ENCODE data around the gene TIFAB. TPM values are rescaled to one million over a fixed set of nuclear protein-coding genes. Genes with fewer than 3 reads are reported as not detected.

TIFAB gene
- total RNA-seq, 1 donor from 2014 or later, result not detected

GRCh38 chr5:135488727-135489465 lies 36.7 kb upstream of the TIFAB start:
- intact Hi-C loops (cut with micrococcal nuclease), result loop anchor here (2.0 kb wide), 1 partner anchor 46 kb away; the partner anchor contains the start of gene NEUROG1
- Mint-ChIP-seq H3K36me3 (ENCODE audit: low read depth) (no peaks in the 10 kb centered on the region), H3K4me1 (ENCODE audit: low read depth) (peaks cover 2% of the 10 kb centered on the region), H3K27me3 (ENCODE audit: low read depth) (peaks cover 71% of the 10 kb centered on the region), H3K9me3 (no peaks in the 10 kb centered on the region), H3K4me3 (ENCODE audit: low read depth) (no peak overlapping the region), H3K27ac (no peak overlapping the region)
- no peak for DNase-seq (ENCODE audit: low spot score)

- DNase-seq (ENCODE audit: low spot score), result no peak
- intact Hi-C loops (cut with micrococcal nuclease), result loop anchor here (2.0 kb wide), 1 partner anchor 47 kb away; the partner anchor contains the start of gene NEUROG1
- Mint-ChIP-seq H3K27me3 (ENCODE audit: low read depth) (peaks cover 68% of the 10 kb centered on the region), H3K27ac (no peak overlapping the region), H3K36me3 (ENCODE audit: low read depth) (no peaks in the 10 kb centered on the region), H3K4me3 (ENCODE audit: low read depth) (no peak overlapping the region), H3K4me1 (ENCODE audit: low read depth) (peaks cover 2% of the 10 kb centered on the region), H3K9me3 (no peaks in the 10 kb centered on the region)
Observed at GRCh38 chr5:135487839-135488514, 35.8 kb upstream of the TIFAB start.

GRCh38 chr5:135487037-135487395 lies 34.9 kb upstream of the TIFAB start:
- Mint-ChIP-seq H3K4me1 (ENCODE audit: low read depth) (peaks cover 2% of the 10 kb centered on the region), H3K4me3 (ENCODE audit: low read depth) (no peak overlapping the region), H3K9me3 (no peaks in the 10 kb centered on the region), H3K27me3 (ENCODE audit: low read depth) (peaks cover 59% of the 10 kb centered on the region), H3K27ac (no peak overlapping the region), H3K36me3 (ENCODE audit: low read depth) (no peaks in the 10 kb centered on the region)
- intact Hi-C loops (cut with micrococcal nuclease), result no loop called here
- DNase-seq (ENCODE audit: low spot score), result no peak

- Mint-ChIP-seq H3K36me3 (ENCODE audit: low read depth) (no peaks in the 10 kb centered on the region), H3K4me3 (ENCODE audit: low read depth) (no peak overlapping the region), H3K4me1 (ENCODE audit: low read depth) (peaks cover 2% of the 10 kb centered on the region), H3K27ac (no peak overlapping the region), H3K27me3 (ENCODE audit: low read depth) (peaks cover 54% of the 10 kb centered on the region), H3K9me3 (no peaks in the 10 kb centered on the region)
- intact Hi-C loops (cut with micrococcal nuclease), result no loop called here
- DNase-seq (ENCODE audit: low spot score), result no peak
Observed at GRCh38 chr5:135486131-135487036, 34.2 kb upstream of the TIFAB start.

- Mint-ChIP-seq H3K27me3 (ENCODE audit: low read depth) (peaks cover 43% of the 10 kb centered on the region), H3K9me3 (no peaks in the 10 kb centered on the region), H3K36me3 (ENCODE audit: low read depth) (no peaks in the 10 kb centered on the region), H3K27ac (no peak overlapping the region), H3K4me3 (ENCODE audit: low read depth) (no peak overlapping the region), H3K4me1 (ENCODE audit: low read depth) (no peaks in the 10 kb centered on the region)
- DNase-seq (ENCODE audit: low spot score), result no peak
- intact Hi-C loops (cut with micrococcal nuclease), result no loop called here
Observed at GRCh38 chr5:135484674-135485086, 32.5 kb upstream of the TIFAB start.

- H3K36me3 Mint-ChIP-seq (ENCODE audit: low read depth), result no peaks in the 10 kb centered on the region
- no peak overlapping the region for H3K4me3 Mint-ChIP-seq (ENCODE audit: low read depth)
- H3K4me1 Mint-ChIP-seq (ENCODE audit: low read depth), result no peaks in the 10 kb centered on the region
- peaks cover 34% of the 10 kb centered on the region for H3K27me3 Mint-ChIP-seq (ENCODE audit: low read depth)
- no peaks in the 10 kb centered on the region for H3K9me3 Mint-ChIP-seq
- intact Hi-C loops (cut with micrococcal nuclease), result no loop called here
- no peak for DNase-seq (ENCODE audit: low spot score)
- no peak overlapping the region for H3K27ac Mint-ChIP-seq
Observed at GRCh38 chr5:135483254-135483653, 31.1 kb upstream of the TIFAB start.

GRCh38 chr5:135482381-135482933 lies 30.3 kb upstream of the TIFAB start:
- Mint-ChIP-seq H3K36me3 (ENCODE audit: low read depth) (no peaks in the 10 kb centered on the region), H3K4me1 (ENCODE audit: low read depth) (no peaks in the 10 kb centered on the region), H3K9me3 (no peaks in the 10 kb centered on the region), H3K27me3 (ENCODE audit: low read depth) (peaks cover 26% of the 10 kb centered on the region), H3K27ac (no peak overlapping the region), H3K4me3 (ENCODE audit: low read depth) (no peak overlapping the region)
- intact Hi-C loops (cut with micrococcal nuclease), result no loop called here
- no peak for DNase-seq (ENCODE audit: low spot score)

- intact Hi-C loops (cut with micrococcal nuclease), result no loop called here
- H3K36me3 Mint-ChIP-seq (ENCODE audit: low read depth), result no peaks in the 10 kb centered on the region
- no peak overlapping the region for H3K4me3 Mint-ChIP-seq (ENCODE audit: low read depth)
- H3K9me3 Mint-ChIP-seq, result no peaks in the 10 kb centered on the region
- DNase-seq (ENCODE audit: low spot score), result no peak
- H3K27ac Mint-ChIP-seq, result no peak overlapping the region
- no peaks in the 10 kb centered on the region for H3K4me1 Mint-ChIP-seq (ENCODE audit: low read depth)
- H3K27me3 Mint-ChIP-seq (ENCODE audit: low read depth), result peaks cover 20% of the 10 kb centered on the region
Observed at GRCh38 chr5:135481909-135482311, 29.8 kb upstream of the TIFAB start.

GRCh38 chr5:135481387-135481786 lies 29.2 kb upstream of the TIFAB start:
- Mint-ChIP-seq H3K27me3 (ENCODE audit: low read depth) (peaks cover 15% of the 10 kb centered on the region), H3K27ac (no peak overlapping the region), H3K36me3 (ENCODE audit: low read depth) (no peaks in the 10 kb centered on the region), H3K4me3 (ENCODE audit: low read depth) (no peak overlapping the region), H3K4me1 (ENCODE audit: low read depth) (no peaks in the 10 kb centered on the region), H3K9me3 (no peaks in the 10 kb centered on the region)
- intact Hi-C loops (cut with micrococcal nuclease), result no loop called here
- no peak for DNase-seq (ENCODE audit: low spot score)

GRCh38 chr5:135480511-135480910 lies 28.4 kb upstream of the TIFAB start:
- DNase-seq (ENCODE audit: low spot score), result no peak
- Mint-ChIP-seq H3K4me3 (ENCODE audit: low read depth) (no peak overlapping the region), H3K9me3 (no peaks in the 10 kb centered on the region), H3K27me3 (ENCODE audit: low read depth) (peaks cover 11% of the 10 kb centered on the region), H3K27ac (no peak overlapping the region), H3K4me1 (ENCODE audit: low read depth) (no peaks in the 10 kb centered on the region), H3K36me3 (ENCODE audit: low read depth) (no peaks in the 10 kb centered on the region)
- intact Hi-C loops (cut with micrococcal nuclease), result no loop called here

- H3K9me3 Mint-ChIP-seq, result no peaks in the 10 kb centered on the region
- no peaks in the 10 kb centered on the region for H3K36me3 Mint-ChIP-seq (ENCODE audit: low read depth)
- peaks cover 9% of the 10 kb centered on the region for H3K27me3 Mint-ChIP-seq (ENCODE audit: low read depth)
- no peak for DNase-seq (ENCODE audit: low spot score)
- no peak overlapping the region for H3K27ac Mint-ChIP-seq
- H3K4me3 Mint-ChIP-seq (ENCODE audit: low read depth), result no peak overlapping the region
- intact Hi-C loops (cut with micrococcal nuclease), result no loop called here
- H3K4me1 Mint-ChIP-seq (ENCODE audit: low read depth), result no peaks in the 10 kb centered on the region
Observed at GRCh38 chr5:135478938-135479337, 26.8 kb upstream of the TIFAB start.

- intact Hi-C loops (cut with micrococcal nuclease), result no loop called here
- no peaks in the 10 kb centered on the region for H3K4me1 Mint-ChIP-seq (ENCODE audit: low read depth)
- no peaks in the 10 kb centered on the region for H3K9me3 Mint-ChIP-seq
- H3K4me3 Mint-ChIP-seq (ENCODE audit: low read depth), result no peak overlapping the region
- H3K27me3 Mint-ChIP-seq (ENCODE audit: low read depth), result peaks cover 12% of the 10 kb centered on the region
- DNase-seq (ENCODE audit: low spot score), result no peak
- no peaks in the 10 kb centered on the region for H3K36me3 Mint-ChIP-seq (ENCODE audit: low read depth)
- no peak overlapping the region for H3K27ac Mint-ChIP-seq
Observed at GRCh38 chr5:135477613-135478066, 25.5 kb upstream of the TIFAB start.
